Type B pancreatic cell (in vitro differentiated cells): Measurements from ENCODE around the gene BHLHE41. TPM values are rescaled to one million over a fixed set of nuclear protein-coding genes. Genes with fewer than 3 reads are reported as not detected.
A peak's percentile ranks its signal among the peaks of the same experiment; 100 is the strongest.

Experiments
- DNase-seq: peaks from one replicate; pipeline ENCODE4 v3.0.0; 2021; ENCODE audit warnings: mixed read lengths; ENCODE audit not compliant: unreplicated experiment; ENCODE audit errors: extremely low spot score
- H3K27ac Mint-ChIP-seq: 2 replicates; pipeline ENCODE4 v1.8.0; 2021; ENCODE audit warnings: mild to moderate bottlenecking, mixed read lengths
- H3K27me3 Mint-ChIP-seq: 2 replicates; pipeline ENCODE4 v1.8.0; 2021; ENCODE audit warnings: mixed read lengths
- H3K36me3 Mint-ChIP-seq: 2 replicates; pipeline ENCODE4 v1.8.0; 2021; ENCODE audit warnings: mixed read lengths
- H3K4me1 Mint-ChIP-seq: one replicate; pipeline ENCODE4 v1.8.0; 2021; ENCODE audit warnings: mixed read lengths; ENCODE audit not compliant: unreplicated experiment
- H3K4me3 Mint-ChIP-seq: 2 replicates; pipeline ENCODE4 v1.8.0; 2021; ENCODE audit warnings: mild to moderate bottlenecking, mixed read lengths
- H3K9me3 Mint-ChIP-seq: 2 replicates; pipeline ENCODE4 v1.8.0; 2021; ENCODE audit warnings: mixed read lengths
- total RNA-seq: library from RNA; stranded (reverse); gene quantifications from 2 replicates; pipeline ENCODE4 v1.2.1, GENCODE V29; 2021; ENCODE audit warnings: low replicate concordance
- TF ChIP-seq, protein P1 (sequence below): fragments of 200-600 bp; sonication (generic); conservative IDR thresholded peaks from 2 replicates; pipeline ENCODE4 v1.5.0; 2021; ENCODE audit warnings: antibody characterized with exemption, mild to moderate bottlenecking

The BHLHE41 gene
- total RNA-seq, 1 donor from 2014 or later, result 12.5 TPM

DNA sequence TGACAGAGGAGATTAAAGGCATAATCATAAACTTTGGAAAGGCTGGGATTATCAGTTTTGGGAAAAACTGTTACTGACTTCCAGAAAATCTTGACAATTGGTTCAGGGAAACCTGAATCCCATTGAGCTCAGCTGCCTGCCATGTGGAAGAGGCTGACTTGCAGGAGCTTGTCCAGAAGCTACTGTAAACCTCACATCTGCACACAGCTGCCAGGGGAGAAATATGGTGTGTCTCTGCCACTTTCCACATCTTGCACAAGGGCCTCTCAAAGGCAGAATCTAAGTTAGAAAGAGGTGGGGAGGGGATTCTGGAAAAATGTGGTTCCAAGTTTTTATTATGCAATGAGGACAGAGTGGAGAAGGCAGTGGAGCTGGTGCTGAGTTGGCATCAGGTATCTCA, 8.7 kb upstream of the BHLHE41 start:
- TF ChIP-seq, protein P1, sequence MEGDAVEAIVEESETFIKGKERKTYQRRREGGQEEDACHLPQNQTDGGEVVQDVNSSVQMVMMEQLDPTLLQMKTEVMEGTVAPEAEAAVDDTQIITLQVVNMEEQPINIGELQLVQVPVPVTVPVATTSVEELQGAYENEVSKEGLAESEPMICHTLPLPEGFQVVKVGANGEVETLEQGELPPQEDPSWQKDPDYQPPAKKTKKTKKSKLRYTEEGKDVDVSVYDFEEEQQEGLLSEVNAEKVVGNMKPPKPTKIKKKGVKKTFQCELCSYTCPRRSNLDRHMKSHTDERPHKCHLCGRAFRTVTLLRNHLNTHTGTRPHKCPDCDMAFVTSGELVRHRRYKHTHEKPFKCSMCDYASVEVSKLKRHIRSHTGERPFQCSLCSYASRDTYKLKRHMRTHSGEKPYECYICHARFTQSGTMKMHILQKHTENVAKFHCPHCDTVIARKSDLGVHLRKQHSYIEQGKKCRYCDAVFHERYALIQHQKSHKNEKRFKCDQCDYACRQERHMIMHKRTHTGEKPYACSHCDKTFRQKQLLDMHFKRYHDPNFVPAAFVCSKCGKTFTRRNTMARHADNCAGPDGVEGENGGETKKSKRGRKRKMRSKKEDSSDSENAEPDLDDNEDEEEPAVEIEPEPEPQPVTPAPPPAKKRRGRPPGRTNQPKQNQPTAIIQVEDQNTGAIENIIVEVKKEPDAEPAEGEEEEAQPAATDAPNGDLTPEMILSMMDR, result no peak
- no peak overlapping the region for H3K4me3 Mint-ChIP-seq
- H3K27ac Mint-ChIP-seq, result no peak overlapping the region
- no peak for DNase-seq
- H3K4me1 Mint-ChIP-seq, result peaks cover 5% of the 10 kb centered on the region
- H3K9me3 Mint-ChIP-seq, result no peaks in the 10 kb centered on the region
- H3K27me3 Mint-ChIP-seq, result peaks cover 61% of the 10 kb centered on the region
- no peaks in the 10 kb centered on the region for H3K36me3 Mint-ChIP-seq

DNA sequence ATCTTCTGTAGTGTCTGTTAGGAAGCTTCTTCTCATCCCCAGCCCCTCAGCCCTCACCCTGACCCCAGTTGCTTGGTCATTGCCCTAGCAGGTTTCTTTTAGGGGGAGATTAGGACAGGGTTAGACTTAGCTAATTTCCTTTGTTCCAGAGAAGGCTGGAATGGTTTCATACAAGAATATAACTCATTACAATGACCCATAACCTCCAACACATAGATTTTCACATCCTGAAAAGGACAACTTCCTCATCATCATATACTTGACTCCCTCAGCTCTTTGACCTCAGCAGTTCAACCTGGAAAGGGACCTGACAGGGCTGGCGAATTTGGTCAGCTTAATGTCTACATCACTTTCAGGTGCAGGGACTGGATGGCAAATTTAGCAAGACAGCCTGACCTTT, 8.0 kb upstream of the BHLHE41 start:
- H3K36me3 Mint-ChIP-seq, result peaks cover 4% of the 10 kb centered on the region

DNA sequence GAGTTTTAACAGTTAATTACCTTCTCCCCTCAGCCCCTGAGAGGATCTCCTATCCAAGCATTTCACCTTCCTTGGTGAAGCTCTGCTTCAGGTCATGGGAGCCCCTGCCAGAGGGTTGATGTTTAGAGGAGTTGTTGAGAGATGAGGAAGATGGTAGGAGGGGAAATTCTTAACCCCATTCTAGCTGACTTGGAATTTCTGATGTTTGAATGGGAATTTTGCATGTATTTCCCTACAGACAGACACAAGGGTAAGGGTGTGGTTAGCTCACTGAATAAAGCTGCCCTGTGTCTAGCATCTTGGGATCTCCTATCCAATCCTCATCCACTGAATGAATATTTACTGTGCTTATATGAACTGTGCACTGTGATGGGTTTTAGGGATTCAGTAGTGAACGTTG, 7.1 kb upstream of the BHLHE41 start:
- H3K27me3 Mint-ChIP-seq, result peaks cover 76% of the 10 kb centered on the region
- H3K9me3 Mint-ChIP-seq, result no peaks in the 10 kb centered on the region
- H3K27ac Mint-ChIP-seq, result no peak overlapping the region
- TF ChIP-seq, protein P1, result no peak
- H3K4me1 Mint-ChIP-seq, result peaks cover 5% of the 10 kb centered on the region
- no peak overlapping the region for H3K4me3 Mint-ChIP-seq
- no peak for DNase-seq
- peaks cover 9% of the 10 kb centered on the region for H3K36me3 Mint-ChIP-seq

More for the DNA sequence above, 8.0 kb upstream of the BHLHE41 start:
- no peak for DNase-seq
- TF ChIP-seq, protein P1, result no peak
- no peak overlapping the region for H3K4me3 Mint-ChIP-seq
- H3K27me3 Mint-ChIP-seq, result peaks cover 67% of the 10 kb centered on the region
- no peak overlapping the region for H3K27ac Mint-ChIP-seq
- peaks cover 5% of the 10 kb centered on the region for H3K4me1 Mint-ChIP-seq
- no peaks in the 10 kb centered on the region for H3K9me3 Mint-ChIP-seq

DNA sequence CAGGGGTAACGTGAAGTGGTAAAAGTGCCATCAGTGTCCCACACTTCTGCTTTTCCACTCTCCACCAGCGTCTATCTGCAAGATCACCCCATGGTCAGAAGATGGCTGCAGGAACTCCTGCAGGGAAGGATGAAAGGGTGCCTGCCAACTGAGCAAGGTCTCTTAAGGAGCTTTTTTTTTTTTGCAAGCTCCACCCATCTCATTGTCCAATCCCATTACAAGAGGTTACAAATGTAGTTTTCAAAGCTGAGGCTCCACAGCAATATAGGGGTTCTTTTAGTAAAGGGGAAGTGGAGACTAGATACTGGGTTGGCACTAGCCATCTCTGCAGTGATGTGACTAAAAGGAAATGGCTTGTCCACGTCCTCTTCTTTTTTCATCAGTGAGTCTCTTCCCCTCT, 5.9 kb upstream of the BHLHE41 start:
- TF ChIP-seq, protein P1, result no peak
- DNase-seq, result no peak
- Mint-ChIP-seq H3K4me3 (no peak overlapping the region), H3K4me1 (peaks cover 5% of the 10 kb centered on the region), H3K36me3 (peaks cover 9% of the 10 kb centered on the region), H3K27me3 (peaks cover 88% of the 10 kb centered on the region), H3K27ac (no peak overlapping the region), H3K9me3 (no peaks in the 10 kb centered on the region)

DNA sequence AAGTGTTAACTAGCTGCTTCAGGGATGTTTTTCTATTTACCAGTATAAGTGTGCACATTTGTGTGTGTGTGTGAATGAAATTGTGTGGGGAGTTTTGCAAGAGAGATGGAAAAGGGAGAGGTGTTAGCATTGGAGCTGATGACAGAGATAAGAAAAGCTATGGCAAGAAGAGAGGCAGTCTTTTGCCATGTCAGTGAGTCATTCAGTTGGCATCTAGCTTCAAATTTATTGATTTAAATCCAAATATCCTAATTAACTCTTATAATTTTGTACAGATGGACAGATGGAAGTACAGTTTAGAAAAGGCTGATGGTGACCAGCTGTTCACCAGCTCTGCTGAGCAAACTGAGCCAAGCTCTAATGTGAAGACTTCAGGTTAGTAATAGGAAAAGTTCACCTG, 3.3 kb upstream of the BHLHE41 start:
- peaks cover 9% of the 10 kb centered on the region for H3K36me3 Mint-ChIP-seq
- H3K4me1 Mint-ChIP-seq, result peaks cover 7% of the 10 kb centered on the region
- H3K27ac Mint-ChIP-seq, result no peak overlapping the region
- DNase-seq, result no peak
- H3K27me3 Mint-ChIP-seq, result peaks cover 98% of the 10 kb centered on the region
- peak overlapping the region; percentile 6 for H3K4me3 Mint-ChIP-seq
- H3K9me3 Mint-ChIP-seq, result no peaks in the 10 kb centered on the region
- TF ChIP-seq, protein P1, result no peak

DNA sequence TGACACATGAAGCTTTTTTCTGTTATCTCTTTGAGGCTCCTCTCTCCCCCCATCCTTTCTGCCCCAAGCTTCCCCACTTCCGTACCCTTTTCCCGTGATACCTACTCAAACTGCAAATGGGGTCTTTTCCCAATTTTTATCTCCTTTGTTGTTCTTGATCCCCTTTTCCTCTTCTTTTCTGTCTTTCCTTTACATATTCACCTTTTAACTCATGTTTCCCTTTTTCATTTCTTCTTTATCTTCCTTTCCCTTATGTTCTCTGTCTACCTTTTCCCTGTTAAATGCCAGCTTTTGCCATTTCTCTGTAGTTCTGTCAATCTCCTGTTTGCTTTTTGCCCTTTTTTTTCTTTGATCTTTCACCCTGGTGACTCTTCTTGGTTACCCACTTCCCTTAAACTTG, 2.6 kb upstream of the BHLHE41 start:
- H3K27ac Mint-ChIP-seq, result peak overlapping the region; percentile 13
- peak overlapping the region; percentile 65 for H3K4me3 Mint-ChIP-seq
- H3K4me1 Mint-ChIP-seq, result peaks cover 7% of the 10 kb centered on the region
- no peak for DNase-seq
- H3K9me3 Mint-ChIP-seq, result no peaks in the 10 kb centered on the region
- H3K27me3 Mint-ChIP-seq, result peaks cover 95% of the 10 kb centered on the region
- TF ChIP-seq, protein P1, result no peak
- H3K36me3 Mint-ChIP-seq, result peaks cover 9% of the 10 kb centered on the region
